ENCODE measurements around the gene AOPEP.
"Not testable (repeated sequence)": the region's sequence is repeated elsewhere in the genome, so short reads cannot be mapped to it uniquely, and the experiment has no call there.

- TF ChIP-seq, protein P1, sequence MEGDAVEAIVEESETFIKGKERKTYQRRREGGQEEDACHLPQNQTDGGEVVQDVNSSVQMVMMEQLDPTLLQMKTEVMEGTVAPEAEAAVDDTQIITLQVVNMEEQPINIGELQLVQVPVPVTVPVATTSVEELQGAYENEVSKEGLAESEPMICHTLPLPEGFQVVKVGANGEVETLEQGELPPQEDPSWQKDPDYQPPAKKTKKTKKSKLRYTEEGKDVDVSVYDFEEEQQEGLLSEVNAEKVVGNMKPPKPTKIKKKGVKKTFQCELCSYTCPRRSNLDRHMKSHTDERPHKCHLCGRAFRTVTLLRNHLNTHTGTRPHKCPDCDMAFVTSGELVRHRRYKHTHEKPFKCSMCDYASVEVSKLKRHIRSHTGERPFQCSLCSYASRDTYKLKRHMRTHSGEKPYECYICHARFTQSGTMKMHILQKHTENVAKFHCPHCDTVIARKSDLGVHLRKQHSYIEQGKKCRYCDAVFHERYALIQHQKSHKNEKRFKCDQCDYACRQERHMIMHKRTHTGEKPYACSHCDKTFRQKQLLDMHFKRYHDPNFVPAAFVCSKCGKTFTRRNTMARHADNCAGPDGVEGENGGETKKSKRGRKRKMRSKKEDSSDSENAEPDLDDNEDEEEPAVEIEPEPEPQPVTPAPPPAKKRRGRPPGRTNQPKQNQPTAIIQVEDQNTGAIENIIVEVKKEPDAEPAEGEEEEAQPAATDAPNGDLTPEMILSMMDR (IDR thresholded peaks at IDR 0.05; ENCODE audit: low read length), result not testable (repeated sequence)
- not testable (repeated sequence) for TF ChIP-seq EZH2 (IDR thresholded peaks at IDR 0.05; ENCODE audit: borderline replicate concordance, low read length)
Observed at GRCh38 chr9:94830071-94830604, 103.6 kb downstream of the AOPEP start.

Measured in OCI-LY1 (cell line).